Stimulated activated CD8-positive, alpha-beta memory T cell treated with anti-CD3 and anti-CD28 coated beads, Interleukin-12 subunit alpha, Interleukin-12 subunit beta, amount 100 ng/mL, for 4 hours (primary cell): ENCODE data around the gene MLPH.

ENCODE experiments used
- DNase-seq: peaks from one replicate; pipeline ENCODE4 v3.0.0-alpha.2; 2020; ENCODE audit warnings: low read depth

Gene MLPH

DNA sequence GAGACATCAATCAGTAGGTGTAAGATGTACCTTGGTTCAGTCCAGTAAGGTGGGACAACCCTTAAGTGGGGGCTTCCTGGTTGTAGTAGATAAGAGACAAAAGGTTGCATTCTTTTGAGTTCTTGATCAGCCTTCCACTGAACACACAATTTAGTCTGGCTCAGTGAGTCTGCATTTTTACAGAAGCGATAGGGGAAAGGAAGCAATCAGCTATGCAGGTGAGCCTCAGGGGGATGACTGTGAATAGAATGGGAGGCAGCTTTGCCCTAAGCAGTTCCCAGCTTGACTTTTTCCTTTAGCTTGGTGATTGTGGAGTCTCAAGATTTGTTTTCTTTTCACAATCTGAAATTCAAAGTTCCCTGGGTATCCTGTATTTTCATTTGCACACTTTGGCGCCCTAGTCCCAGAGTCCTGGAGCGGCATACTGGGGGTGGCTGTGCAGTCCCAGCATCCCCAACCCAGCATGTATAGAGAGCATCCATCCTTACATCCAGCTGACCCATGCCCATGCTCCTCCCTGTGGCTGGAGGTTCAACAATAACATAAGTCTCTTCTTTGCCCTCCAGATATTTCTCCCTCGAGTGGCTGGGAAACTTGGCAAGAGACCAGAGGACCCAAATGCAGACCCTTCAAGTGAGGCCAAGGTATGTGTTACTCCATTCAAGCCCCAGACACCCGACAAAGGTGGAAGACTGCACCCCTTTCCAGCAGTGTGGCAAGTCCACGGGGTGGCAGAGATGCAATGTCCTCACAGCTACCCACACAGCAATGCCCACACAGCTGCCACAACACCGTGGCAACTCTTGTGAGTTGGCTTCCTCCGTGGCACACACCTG lies 59.2 kb downstream of the MLPH start:
- no peak for DNase-seq

DNA sequence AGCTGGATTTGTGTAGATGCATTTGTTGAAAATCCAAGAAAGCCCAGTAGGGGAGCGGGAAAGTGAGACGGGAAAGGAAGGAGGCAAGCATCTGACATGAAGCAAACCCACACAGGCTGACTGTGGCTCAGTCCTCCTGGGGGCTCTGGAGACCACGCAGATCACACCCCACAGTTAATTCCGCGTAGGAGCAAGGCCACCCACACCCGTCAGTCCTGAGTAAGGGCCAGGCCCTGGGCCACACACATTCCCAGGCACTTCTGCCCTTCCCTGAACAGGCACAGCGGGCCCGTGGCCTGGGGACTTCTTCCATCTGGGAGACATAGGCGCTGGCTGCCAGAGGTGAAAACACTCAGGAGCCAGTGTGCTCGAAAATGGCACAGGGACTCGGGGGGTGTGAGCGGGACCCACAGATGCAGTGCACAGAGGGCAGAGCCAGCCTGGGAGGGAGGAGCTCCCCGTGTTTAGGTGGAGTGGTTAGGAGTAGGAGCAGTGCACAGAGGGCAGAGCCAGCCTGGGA lies 59.9 kb downstream of the MLPH start:
- no peak for DNase-seq

DNA sequence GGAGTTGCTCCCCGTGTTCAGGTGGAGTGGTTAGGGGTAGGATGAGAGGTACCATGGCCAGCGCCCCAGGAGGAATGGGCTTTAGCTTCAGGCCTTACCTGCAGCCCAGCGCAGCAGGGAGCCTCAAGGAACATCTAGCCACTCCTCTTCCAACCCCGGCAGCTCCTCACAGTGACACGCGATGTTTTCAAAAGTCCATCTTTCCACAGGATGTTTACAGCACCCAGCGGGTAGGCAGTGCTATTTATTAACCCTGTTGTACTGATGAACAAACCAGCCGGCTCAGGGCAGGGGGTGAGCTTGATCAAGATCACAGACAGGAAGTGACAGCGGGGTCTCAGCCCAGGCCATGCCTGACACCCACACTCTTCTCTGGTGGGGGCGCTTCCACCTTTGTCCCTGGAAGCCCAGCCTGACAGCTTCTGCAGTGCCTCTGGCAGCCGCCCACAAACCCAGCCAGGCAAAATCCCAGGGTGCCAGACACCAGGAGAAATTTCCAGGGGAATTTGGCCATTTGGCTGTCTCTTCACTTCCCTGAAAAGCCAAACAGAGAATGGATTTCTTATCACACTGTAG lies 60.9 kb downstream of the MLPH start:
- DNase-seq, result no peak

DNA sequence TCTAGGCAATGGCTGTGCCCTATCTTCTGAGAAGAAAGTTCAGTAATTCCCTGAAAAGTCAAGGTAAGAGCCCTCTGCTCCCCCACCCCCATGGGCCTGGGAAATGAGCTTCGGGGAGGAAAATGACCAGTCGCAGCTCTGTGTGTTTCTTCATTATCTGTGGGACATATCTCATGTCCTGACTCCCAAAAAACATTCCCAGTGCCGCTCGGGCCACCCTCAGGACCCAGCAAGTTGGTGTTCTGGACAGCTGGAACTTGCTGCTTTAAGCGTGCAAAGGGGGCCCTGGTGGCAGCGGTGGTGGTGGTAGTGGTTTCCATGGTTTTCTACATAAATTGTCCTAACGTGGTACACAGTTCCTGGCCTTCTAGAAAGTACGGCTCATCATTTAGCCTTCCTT lies 62.2 kb downstream of the MLPH start:
- DNase-seq, result no peak

DNA sequence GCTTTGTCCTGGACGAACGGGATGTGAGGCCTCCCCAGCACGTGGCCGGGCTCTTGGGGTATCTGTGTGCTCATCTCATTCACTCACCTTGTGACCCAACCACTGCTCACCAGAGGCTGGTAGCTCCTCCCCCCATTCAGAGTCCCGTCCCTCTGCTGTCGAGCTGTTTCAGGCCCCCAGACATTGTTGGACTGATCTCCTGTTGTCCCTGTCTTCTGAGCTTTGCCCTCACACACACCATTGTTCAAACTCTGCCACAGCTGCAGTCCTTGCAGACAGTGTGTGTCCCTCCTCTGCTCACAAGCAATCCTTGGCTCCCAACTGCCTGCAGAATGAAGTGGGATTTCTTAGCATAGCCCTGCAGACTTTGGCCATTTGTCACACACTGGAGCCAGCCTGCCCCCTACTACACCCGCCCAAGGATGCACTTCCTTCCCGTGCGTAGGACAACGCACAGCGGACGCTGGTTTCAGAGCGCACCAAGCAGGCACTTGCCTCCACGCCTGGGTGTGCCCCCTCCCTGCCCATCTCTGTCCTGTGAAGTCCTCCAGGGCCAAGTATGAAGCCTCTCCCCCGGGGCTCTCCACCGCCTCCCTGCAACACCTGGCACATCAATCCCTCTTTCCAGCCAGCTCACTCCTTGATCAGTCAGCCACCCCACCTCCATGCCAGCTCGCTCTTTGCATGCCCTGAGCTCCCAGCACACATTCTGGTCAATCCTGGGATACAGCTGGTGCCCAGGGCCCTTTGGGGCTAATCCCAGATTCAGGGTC lies 62.8 kb downstream of the MLPH start:
- no peak for DNase-seq

DNA sequence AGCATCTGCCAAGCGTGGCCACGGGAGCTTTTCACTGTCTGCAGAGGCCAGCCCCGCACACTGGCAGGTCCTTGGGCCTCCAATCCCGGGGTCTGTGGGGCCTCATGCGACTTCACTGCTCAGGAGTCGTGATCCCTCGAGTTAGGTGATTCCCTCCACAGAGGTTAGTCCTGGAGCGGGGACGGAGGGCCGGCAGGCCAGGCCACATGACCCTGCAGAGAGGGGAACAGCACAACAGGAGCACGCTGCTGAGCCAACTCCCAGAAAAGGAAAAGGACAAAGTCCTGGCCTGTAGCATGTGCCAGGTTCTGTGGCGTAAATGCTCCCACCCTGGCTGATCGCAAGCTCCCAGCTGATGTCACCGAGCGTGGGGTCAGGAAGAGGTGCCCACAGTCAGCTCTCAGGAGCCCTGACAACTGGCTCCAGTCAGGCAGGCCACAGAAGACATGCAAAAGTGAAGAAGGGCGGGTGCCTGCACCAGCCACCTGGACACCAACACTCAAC lies 64.1 kb downstream of the MLPH start:
- no peak for DNase-seq

DNA sequence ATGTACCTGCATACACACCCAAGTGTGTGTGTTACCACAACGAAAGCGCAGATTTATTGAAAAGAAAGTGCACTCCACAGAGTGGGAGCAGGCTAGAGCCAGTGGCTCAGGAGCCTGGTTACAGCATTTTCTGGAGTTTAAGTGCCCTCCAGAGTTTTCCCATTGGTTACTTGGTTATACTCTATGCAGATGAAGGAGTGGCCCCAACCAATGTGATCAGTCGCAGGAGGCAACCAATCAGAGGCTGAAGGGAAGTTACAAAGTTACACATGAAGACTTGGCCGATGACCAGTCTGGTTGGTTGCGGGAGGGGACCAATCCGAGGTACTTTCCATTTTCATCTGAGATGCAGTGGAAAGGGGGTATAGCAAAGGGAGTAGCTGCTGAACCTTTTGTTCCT lies 65.9 kb downstream of the MLPH start:
- no peak for DNase-seq

DNA sequence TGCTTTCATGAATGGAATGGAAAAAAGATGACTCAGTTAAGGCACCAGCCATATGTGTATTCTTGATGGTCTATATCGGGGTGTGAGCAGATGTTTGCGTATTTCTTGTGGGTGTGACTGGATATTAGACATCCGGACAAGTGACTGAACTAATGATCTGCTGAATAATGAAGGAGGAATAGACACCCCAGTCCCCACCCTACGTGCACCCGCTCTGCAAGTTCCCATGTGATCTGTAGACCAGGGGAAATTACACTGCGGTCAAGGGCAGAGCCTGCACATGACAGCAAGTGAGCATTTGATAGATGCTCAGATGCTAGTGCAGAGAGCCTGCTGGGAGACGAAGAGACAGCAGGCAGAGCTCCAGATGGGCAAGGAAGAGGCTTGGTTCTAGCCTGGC lies 66.9 kb downstream of the MLPH start:
- DNase-seq, result no peak

DNA sequence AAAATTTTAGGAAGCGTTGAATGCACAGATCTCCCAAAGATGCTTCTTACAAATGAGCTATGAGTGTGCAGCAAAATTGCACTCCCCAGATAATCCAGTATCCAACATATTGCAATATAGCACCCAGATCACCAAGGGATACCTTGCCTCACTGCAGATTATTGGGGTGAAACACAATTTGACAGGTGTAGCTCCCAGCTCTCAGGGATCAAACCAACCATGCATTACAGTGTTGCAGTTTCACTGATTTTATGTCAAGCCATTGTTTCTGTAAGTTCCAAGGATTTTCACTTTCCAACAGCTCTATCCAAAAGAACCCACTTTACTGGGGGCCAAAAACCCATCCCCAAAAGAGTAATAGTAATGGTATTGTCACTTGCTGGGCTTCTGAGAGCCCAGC lies 68.5 kb downstream of the MLPH start:
- no peak for DNase-seq

DNA sequence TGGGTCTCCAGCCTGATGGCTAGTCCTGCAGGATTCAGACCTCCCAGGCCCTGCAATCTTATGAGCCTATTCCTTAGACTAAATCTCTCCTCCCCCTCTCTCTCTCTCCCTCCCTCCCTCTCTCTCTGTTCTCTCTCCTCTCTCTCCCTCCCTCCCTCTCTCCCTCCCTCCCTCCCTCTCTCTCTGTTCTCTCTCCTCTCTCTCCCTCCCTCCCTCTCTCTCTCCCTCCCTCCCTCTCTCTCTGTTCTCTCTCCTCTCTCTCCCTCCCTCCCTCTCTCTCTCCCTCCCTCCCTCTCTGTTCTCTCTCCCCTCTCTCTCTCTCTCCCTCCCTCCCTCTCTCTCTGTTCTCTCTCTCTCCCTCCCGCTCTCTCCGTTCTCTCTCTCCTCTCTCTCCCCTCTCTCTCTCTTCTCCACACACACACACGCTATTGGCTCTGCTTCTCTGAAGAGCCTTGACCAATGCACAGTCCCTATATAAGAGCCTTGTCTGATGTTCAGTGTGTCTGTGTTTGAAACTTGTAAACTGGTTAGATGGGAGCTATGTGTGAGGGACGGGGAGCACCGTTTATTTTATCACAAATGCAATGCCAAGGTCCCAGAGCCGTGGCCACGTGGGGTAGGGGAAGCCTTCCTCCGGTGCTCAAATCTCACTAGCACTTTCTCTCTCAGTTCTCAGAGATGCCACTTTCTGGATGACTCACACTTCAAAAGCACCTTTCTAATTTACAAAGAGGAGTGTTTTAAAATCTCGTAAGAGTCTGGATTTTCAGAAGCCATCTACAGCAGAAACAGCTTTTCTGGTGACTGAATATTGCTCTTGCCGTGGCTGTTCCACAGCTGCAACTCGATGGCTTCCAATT lies 70.0 kb downstream of the MLPH start:
- no peak for DNase-seq

DNA sequence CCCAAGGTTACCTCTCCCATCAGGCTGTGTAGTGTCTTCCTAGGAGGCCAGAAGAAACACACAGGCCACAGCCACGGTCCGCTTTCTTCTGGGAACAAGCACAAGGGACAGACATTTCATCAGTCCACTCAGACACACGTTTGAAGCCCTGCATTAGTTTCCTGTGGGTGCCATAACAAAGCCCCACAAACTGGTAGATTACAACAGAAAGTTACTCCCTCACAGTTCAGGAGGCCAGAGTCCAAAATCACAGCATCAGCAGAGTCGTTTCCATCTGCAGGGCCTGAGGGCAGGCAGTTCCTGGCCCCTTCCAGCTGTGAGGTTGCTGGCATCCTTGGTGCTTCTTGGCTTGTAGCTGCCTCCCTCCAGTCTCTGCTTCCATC lies 70.6 kb downstream of the MLPH start:
- no peak for DNase-seq

DNA sequence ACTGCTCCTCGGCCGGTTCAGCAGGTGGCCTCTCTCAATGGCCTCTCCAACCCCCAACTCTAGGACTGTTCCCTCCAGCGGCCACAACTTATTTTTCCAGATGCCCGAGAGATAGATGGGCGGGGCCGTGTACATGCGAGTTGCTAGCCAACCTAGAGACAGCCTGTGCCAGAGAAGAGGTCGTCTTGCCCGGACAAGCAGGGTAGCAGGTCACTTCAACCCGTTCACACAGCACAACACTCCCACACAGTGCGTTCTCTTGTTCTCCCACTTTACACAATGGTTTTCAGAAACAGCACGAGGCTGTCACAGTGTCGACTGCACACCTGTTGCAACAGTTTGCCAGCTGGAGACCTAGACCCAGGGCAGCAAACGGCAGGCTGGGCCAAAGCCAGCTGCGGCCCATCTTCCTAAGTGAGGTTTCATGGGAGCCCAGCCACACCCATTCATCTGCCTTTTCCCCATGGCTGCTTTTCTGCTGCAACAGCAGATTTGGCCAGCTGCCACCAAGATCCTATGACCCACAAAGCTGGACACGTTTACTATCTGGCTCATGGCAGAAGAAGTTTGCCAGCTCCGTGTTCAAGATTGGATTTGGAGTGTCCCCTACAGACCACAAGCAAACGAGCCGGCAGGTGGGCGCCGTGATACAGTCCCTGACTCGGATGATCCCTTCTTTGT lies 72.0 kb downstream of the MLPH start:
- no peak for DNase-seq

DNA sequence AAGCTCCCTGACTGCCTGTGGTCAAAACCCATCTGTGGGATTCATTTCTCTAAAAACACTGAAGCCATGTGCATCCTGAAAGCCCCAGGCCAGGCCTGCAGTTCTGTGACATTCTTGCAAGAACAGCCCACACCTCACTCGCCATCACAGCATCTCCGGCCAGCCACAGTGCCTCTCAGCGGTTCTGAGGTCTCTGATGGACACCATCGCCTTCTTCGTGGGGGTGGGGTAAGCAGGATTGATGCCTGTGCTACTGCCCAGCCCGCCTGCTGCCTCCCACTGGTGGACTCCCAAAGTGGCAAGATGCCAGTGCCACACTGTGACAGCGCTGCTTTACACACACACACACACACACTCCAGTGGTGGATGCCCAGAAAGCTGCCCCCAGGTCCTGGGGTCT lies 74.2 kb downstream of the MLPH start:
- DNase-seq, result no peak

DNA sequence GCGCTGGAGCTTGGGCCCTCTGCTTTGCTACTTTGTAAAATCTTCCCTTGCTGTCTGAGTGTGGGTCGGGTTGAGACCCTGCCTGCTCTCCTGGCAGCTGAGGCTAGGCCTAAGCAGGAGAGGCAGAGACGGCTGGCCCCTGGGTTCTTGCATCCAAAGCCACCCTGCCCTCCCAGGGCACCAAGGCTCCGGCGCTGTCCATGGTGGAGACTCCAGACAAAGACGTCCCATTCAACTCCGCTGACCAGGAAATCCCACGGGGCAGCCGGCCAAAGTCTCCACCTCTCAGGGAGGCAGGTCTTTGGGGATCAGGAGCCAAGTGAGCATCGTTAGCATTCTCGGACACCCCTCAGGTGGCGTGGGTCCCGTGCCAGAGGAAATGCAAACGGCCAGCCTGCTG lies 76.8 kb downstream of the MLPH start:
- no peak for DNase-seq

DNA sequence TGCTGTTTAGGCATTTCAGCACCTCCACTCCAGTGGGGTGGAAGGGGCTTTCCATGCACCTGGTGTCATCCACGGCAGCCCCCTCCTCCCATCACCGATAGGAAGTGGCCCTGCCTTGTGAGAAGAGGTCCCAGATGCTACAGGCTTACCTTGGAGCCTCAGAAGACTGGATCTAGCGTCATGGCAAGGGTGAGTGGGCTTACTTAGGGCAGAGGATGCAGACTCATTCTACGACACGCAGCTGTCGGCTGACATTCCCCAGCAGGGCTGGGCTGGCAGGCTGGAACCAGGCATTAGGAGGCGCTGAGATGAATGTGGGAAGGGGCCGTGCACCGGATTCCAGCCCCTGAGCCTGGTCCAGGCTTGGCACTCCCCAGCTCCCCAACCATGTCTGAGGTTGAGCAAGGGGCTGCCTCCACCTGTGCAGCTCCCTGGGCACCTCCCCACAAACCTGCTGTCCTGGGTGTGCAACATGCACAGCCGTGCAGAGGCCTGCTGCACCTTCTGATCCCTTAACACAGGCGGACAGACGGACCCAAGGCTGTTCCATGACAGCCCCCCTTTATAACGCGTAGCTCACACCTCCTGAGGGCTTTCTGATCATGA lies 77.6 kb downstream of the MLPH start:
- no peak for DNase-seq

DNA sequence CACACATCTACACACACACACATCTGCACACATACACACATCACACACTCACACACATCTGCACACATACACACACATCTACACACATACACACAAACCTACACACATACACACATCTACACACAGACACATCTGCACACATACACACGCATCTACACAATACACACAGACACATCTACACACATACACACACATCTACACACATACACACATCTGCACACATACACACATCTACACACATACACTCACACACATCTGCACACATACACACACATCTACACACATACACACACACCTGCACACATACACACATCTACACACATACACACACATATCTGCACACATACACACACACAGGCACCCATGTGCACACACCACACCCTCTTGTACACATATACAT lies 78.9 kb downstream of the MLPH start:
- DNase-seq, result no peak

DNA sequence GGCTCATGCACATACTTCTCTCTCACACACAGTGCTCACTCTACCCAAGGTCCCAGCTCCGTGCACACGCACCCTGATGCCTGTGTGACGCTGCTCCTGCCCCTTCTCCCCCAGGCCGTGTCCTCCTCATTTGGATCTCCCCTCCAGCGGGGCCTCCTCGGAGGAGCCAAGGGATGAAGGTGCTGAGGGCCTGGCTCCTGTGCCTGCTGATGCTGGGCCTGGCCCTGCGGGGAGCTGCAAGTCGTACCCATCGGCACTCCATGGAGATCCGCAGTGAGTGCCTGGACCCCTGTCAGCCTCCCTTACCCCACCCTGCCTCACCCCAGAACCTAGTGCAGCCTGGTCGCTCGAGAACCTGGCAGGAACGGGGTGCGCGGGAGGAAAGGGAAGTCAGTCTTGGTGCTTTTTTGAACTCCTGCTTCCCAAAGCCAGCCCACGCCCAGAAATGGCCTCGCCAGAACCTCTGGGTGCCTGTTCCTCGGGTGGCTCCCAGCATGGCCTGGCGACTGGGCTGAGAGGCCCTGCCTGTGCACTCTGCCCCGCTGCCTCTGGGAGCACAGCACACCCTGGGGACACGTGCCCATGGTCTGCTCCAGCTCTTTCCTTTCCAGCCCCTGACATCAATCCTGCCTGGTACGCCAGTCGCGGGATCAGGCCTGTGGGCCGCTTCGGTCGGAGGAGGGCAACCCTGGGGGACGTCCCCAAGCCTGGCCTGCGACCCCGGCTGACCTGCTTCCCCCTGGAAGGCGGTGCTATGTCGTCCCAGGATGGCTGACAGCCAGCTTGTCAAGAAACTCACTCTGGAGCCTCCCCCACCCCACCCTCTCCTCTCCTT lies 79.6 kb downstream of the MLPH start, which contains the start of gene PRLH:
Gene PRLH (plus strand): TSS at position 174 of the 835 bp plus-strand sequence. CDS start 0 bp downstream, at position 174.
- no peak for DNase-seq

DNA sequence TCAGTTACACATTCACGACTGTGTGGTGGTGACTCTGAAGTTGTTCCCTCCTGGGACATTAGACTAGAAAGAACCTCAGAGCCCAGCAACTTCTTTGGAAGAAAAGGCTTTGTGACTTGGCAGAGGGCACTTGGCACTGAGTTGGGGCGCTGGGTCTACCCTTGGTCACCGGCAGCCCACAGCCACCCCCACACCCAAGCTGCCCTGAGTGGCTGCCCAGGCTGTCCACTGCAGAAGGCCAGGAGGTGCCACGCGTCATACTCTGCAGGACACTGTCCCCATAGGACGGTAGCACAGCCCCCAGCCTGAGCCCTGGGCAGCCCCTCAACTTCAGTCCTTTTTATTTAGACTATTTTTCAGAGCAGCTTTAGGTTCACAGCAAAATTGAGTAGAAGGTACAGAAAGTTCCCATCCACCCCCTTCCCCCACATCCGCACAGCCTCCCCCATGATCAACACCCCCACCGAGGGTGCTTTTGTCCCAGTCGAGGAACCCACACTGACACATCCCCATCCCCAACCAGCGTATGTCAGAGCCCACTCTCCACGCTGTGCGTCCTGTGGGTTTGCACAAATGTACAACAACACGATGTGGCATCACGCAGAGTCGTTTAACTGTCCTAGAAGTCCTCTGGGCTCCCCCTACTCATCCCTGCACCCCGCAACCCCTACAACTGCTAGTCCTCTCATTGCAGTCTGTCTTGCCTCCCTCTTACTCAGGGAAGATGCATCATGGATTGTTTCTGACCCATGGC lies 80.4 kb downstream of the MLPH start:
- DNase-seq, result no peak

DNA sequence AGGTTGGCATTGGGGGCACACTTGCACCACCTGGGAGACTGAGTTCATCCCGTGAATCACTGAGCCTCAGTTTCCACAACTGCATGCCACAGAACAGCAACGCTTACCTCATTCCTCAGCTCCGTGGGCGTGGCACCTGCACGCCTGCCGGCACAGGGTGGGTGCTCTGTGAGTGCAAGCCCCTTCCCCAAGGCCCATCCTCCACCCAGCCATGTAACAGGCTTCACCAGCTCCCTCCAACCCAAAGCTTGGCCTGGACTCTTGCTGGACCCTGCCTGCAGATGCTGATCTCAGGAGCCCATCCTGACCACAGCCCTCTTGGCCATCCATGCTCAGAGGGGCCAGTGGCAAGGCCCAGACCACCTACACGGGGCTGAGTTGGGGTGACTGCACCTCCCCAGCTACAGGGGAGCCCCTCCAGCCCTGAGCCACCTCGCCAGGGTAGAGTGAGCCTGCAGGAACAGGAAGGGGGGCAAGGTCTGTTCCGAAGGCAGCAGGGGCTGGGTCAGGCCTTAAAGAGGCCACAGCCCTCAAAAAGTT lies 81.1 kb downstream of the MLPH start:
- no peak for DNase-seq
